ENCODE results near the gene FAM210B. TPM values are rescaled to one million over a fixed set of nuclear protein-coding genes. Genes with fewer than 3 reads are reported as not detected.

Gene FAM210B
- total RNA-seq, 1 experiment from 2014 or later, result 19.1 TPM

GRCh38 chr20:56417911-56418310 is 59.1 kb downstream of the FAM210B start (continued):
- TF ChIP-seq, protein P1, sequence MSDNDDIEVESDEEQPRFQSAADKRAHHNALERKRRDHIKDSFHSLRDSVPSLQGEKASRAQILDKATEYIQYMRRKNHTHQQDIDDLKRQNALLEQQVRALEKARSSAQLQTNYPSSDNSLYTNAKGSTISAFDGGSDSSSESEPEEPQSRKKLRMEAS (CRISPR knock-in tag; IDR thresholded peaks at IDR 0.05), result no peak
- TF ChIP-seq, protein P2, sequence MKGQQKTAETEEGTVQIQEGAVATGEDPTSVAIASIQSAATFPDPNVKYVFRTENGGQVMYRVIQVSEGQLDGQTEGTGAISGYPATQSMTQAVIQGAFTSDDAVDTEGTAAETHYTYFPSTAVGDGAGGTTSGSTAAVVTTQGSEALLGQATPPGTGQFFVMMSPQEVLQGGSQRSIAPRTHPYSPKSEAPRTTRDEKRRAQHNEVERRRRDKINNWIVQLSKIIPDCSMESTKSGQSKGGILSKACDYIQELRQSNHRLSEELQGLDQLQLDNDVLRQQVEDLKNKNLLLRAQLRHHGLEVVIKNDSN (CRISPR knock-in tag; IDR thresholded peaks at IDR 0.05), result no peak
- no peak for TF ChIP-seq ZNF512 (CRISPR knock-in tag; IDR thresholded peaks at IDR 0.05; ENCODE audit: borderline replicate concordance)
- no peak for TF ChIP-seq ZNF423 (CRISPR knock-in tag; IDR thresholded peaks at IDR 0.05)
- TF ChIP-seq, protein P3, sequence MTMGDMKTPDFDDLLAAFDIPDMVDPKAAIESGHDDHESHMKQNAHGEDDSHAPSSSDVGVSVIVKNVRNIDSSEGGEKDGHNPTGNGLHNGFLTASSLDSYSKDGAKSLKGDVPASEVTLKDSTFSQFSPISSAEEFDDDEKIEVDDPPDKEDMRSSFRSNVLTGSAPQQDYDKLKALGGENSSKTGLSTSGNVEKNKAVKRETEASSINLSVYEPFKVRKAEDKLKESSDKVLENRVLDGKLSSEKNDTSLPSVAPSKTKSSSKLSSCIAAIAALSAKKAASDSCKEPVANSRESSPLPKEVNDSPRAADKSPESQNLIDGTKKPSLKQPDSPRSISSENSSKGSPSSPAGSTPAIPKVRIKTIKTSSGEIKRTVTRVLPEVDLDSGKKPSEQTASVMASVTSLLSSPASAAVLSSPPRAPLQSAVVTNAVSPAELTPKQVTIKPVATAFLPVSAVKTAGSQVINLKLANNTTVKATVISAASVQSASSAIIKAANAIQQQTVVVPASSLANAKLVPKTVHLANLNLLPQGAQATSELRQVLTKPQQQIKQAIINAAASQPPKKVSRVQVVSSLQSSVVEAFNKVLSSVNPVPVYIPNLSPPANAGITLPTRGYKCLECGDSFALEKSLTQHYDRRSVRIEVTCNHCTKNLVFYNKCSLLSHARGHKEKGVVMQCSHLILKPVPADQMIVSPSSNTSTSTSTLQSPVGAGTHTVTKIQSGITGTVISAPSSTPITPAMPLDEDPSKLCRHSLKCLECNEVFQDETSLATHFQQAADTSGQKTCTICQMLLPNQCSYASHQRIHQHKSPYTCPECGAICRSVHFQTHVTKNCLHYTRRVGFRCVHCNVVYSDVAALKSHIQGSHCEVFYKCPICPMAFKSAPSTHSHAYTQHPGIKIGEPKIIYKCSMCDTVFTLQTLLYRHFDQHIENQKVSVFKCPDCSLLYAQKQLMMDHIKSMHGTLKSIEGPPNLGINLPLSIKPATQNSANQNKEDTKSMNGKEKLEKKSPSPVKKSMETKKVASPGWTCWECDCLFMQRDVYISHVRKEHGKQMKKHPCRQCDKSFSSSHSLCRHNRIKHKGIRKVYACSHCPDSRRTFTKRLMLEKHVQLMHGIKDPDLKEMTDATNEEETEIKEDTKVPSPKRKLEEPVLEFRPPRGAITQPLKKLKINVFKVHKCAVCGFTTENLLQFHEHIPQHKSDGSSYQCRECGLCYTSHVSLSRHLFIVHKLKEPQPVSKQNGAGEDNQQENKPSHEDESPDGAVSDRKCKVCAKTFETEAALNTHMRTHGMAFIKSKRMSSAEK (CRISPR knock-in tag; IDR thresholded peaks at IDR 0.05; ENCODE audit: borderline replicate concordance), result no peak

Other genes with a start within 250 kb of the FAM210B start
- gene MC3R, start 110.2 kb upstream of the FAM210B start, total RNA-seq (2021), result not detected in 3 replicates
- gene AURKA, start 33.2 kb downstream of the FAM210B start, total RNA-seq (2021), result 89.1 to 103 TPM (median 89.9 TPM) in 3 replicates
- 53.9 to 58.5 TPM (median 54.2 TPM) in 3 replicates for gene CSTF1, start 33.7 kb downstream of the FAM210B start, total RNA-seq (2021)
- gene CASS4, start 53.3 kb downstream of the FAM210B start, total RNA-seq (2021), result 0.11 to 0.14 TPM (median 0.13 TPM) in 3 replicates
- 46.3 to 56.1 TPM (median 51.7 TPM) in 3 replicates for gene RTF2, start 109.7 kb downstream of the FAM210B start, total RNA-seq (2021)
- gene FAM209A, start 165.8 kb downstream of the FAM210B start, total RNA-seq (2021), result 0.28 TPM in 1 of 3 replicates, not detected in the others
- gene FAM209B, start 174.3 kb downstream of the FAM210B start, total RNA-seq (2021), result 0.64 to 1.7 TPM (median 0.68 TPM) in 3 replicates